ENCODE results near the gene RALGPS1.

RALGPS1 gene

GRCh38 chr9:127205952-127206351 lies 291.4 kb downstream of the RALGPS1 start:
- DNase-seq (ENCODE audit: low read depth): no peak

GRCh38 chr9:127206666-127207065 lies 292.1 kb downstream of the RALGPS1 start:
- DNase-seq (ENCODE audit: low read depth): no peak

GRCh38 chr9:127207734-127208410 lies 293.3 kb downstream of the RALGPS1 start:
- DNase-seq (ENCODE audit: low read depth): no peak

GRCh38 chr9:127208416-127208815 lies 293.8 kb downstream of the RALGPS1 start:
- DNase-seq (ENCODE audit: low read depth): no peak

GRCh38 chr9:127209220-127209619 lies 294.6 kb downstream of the RALGPS1 start:
- DNase-seq (ENCODE audit: low read depth): no peak

- DNase-seq (ENCODE audit: low read depth): no peak
Observed at GRCh38 chr9:127209948-127210640, 295.5 kb downstream of the RALGPS1 start.

- no peak for DNase-seq (ENCODE audit: low read depth)
Observed at GRCh38 chr9:127210851-127211730, 296.5 kb downstream of the RALGPS1 start.

GRCh38 chr9:127211983-127212382 lies 297.4 kb downstream of the RALGPS1 start:
- DNase-seq (ENCODE audit: low read depth): no peak

- no peak for DNase-seq (ENCODE audit: low read depth)
Observed at GRCh38 chr9:127212453-127212852, 297.9 kb downstream of the RALGPS1 start.

- DNase-seq (ENCODE audit: low read depth): no peak
Observed at GRCh38 chr9:127213859-127214258, 299.3 kb downstream of the RALGPS1 start.

- peak; percentile 49 for DNase-seq (ENCODE audit: low read depth)
Observed at GRCh38 chr9:127214421-127215267, 300.1 kb downstream of the RALGPS1 start.

- DNase-seq (ENCODE audit: low read depth): no peak
Observed at GRCh38 chr9:127215268-127216209, 301.0 kb downstream of the RALGPS1 start.

- DNase-seq (ENCODE audit: low read depth): no peak
Observed at GRCh38 chr9:127216210-127216887, 301.8 kb downstream of the RALGPS1 start.

- DNase-seq (ENCODE audit: low read depth): no peak
Observed at GRCh38 chr9:127216888-127217217, 302.3 kb downstream of the RALGPS1 start.

GRCh38 chr9:127218818-127219217 lies 304.2 kb downstream of the RALGPS1 start:
- DNase-seq (ENCODE audit: low read depth): no peak

- DNase-seq (ENCODE audit: low read depth): no peak
Observed at GRCh38 chr9:127219520-127219919, 304.9 kb downstream of the RALGPS1 start.

GRCh38 chr9:127221695-127222094 lies 307.1 kb downstream of the RALGPS1 start:
- no peak for DNase-seq (ENCODE audit: low read depth)

- no peak for DNase-seq (ENCODE audit: low read depth)
Observed at GRCh38 chr9:127222388-127223095, 308.0 kb downstream of the RALGPS1 start.

GRCh38 chr9:127223266-127223665 lies 308.7 kb downstream of the RALGPS1 start:
- DNase-seq (ENCODE audit: low read depth): no peak

GRCh38 chr9:127223810-127224177 lies 309.2 kb downstream of the RALGPS1 start:
- DNase-seq (ENCODE audit: low read depth): no peak
